ENCODE measurements around the gene ZSCAN9. TPM values are rescaled to one million over a fixed set of nuclear protein-coding genes. Genes with fewer than 3 reads are reported as not detected.
A peak's percentile ranks its signal among the peaks of the same experiment; 100 is the strongest.

ZSCAN9 gene
- total and polyA plus RNA-seq, 2 donors (not counting 3 experiments of a cell fraction or from before 2014, with no cell fraction given) = 11.7 to 18.0 TPM

DNA sequence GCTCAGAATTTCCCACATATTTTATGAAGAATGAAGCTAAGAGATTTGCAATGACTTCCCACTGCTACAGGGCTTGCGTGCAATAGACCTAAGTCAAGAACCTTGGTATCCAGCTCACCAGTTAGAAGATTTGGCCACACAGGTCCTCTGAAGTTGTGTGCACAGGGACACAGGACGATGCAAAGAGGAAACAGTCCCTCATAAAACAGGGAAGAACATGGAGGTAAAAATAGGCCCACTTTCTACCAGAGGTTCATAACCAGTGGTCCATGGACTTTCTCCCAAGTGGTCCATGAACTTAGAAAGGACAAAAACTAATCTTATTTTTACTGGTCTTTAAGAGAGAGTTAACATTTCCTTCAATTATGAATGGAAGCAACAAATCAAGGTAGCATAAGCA, 25.7 kb downstream of the ZSCAN9 start:
- Histone ChIP-seq H4K20me1 (replicated peaks; ENCODE audit: control insufficient read depth, extremely low read depth, insufficient read depth, low read length) (no peaks in the 10 kb centered on the region), H3K27ac (ENCODE audit: insufficient read depth, low read depth, low read length) (no peak overlapping the region), H3K36me3 (ENCODE audit: control insufficient read depth in 2 of 2, extremely low read depth in 1 of 2, insufficient read depth in 2 of 2, low read length in 2 of 2) (peaks cover 0 to 6% of the 10 kb centered on the region in 2 experiments), H3K9me1 (replicated peaks; ENCODE audit: control insufficient read depth, extremely low read depth, insufficient read depth, low read length) (no peaks in the 10 kb centered on the region), H2AFZ (ENCODE audit: low read depth, low read length) (no peak overlapping the region), H3K79me2 (ENCODE audit: control insufficient read depth, insufficient read depth, low read length) (no peaks in the 10 kb centered on the region), H3K4me2 (ENCODE audit: insufficient read depth, low read length) (peak overlapping the region; percentile 88), H3K9ac (replicated peaks; ENCODE audit: extremely low read depth, insufficient read depth, low read length) (peak overlapping the region; percentile 62), H3K27me3 (ENCODE audit: control insufficient read depth in 2 of 2, insufficient read depth in 2 of 2, low read length in 2 of 2) (no peaks in the 10 kb centered on the region), H3K9me3 (replicated peaks; ENCODE audit: control insufficient read depth, insufficient read depth, low read length) (no peaks in the 10 kb centered on the region), H3K4me3 (replicated peaks in 1 of 3; ENCODE audit: insufficient read depth in 1 of 3, low read depth in 1 of 3, low read length in 3 of 3) (peak overlapping the region in 1 of 3 experiments; percentile 85), H3K4me1 (ENCODE audit: control insufficient read depth, extremely low read depth, insufficient read depth, low read length) (peaks cover 12% of the 10 kb centered on the region)
- ChIA-PET POLR2A (no interaction called here), CTCF (interaction anchor here (1.1 to 3.9 kb wide), 4 partner anchors 10 to 132 kb away, joined by 3 to 17 read pairs (median 4); partner anchors contain the start of gene ZSCAN26)
- no peak for FAIRE-seq
- BruUV-seq (replicated peaks) = no TSS peak
- no peak for DNase-seq (ENCODE audit: low read depth, low spot score)
- dilution Hi-C loops (cut with MboI; ENCODE audit: extremely low pct_ligation_motif_present, low sequenced_read_pairs) = no loop called here
- intact Hi-C loops (cut with micrococcal nuclease) = no loop called here
- TF ChIP-seq POLR2A (IDR thresholded peaks at IDR 0.05; ENCODE audit: low read depth, low read length) (no peak), EZH2 (IDR thresholded peaks at IDR 0.05; ENCODE audit: borderline replicate concordance, low read depth, low read length, severe bottlenecking) (no peak), GATA2 (IDR thresholded peaks at IDR 0.05; ENCODE audit: insufficient read depth, insufficient read length, low read depth, low read length) (no peak), POLR2AphosphoS5 (IDR thresholded peaks at IDR 0.05; ENCODE audit: insufficient read depth, low read depth, low read length) (no peak), FOS (IDR thresholded peaks at IDR 0.05; ENCODE audit: borderline replicate concordance, insufficient read depth, low read length) (no peak), MYC (IDR thresholded peaks at IDR 0.05; ENCODE audit: low read depth, low read length) (no peak), JUN (IDR thresholded peaks at IDR 0.05; ENCODE audit: borderline replicate concordance, insufficient read depth, insufficient read length, low read depth) (no peak)
- TF ChIP-seq, protein P1, sequence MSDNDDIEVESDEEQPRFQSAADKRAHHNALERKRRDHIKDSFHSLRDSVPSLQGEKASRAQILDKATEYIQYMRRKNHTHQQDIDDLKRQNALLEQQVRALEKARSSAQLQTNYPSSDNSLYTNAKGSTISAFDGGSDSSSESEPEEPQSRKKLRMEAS (IDR thresholded peaks at IDR 0.05; ENCODE audit: insufficient read depth, insufficient read length) = no peak
- TF ChIP-seq, protein P2, sequence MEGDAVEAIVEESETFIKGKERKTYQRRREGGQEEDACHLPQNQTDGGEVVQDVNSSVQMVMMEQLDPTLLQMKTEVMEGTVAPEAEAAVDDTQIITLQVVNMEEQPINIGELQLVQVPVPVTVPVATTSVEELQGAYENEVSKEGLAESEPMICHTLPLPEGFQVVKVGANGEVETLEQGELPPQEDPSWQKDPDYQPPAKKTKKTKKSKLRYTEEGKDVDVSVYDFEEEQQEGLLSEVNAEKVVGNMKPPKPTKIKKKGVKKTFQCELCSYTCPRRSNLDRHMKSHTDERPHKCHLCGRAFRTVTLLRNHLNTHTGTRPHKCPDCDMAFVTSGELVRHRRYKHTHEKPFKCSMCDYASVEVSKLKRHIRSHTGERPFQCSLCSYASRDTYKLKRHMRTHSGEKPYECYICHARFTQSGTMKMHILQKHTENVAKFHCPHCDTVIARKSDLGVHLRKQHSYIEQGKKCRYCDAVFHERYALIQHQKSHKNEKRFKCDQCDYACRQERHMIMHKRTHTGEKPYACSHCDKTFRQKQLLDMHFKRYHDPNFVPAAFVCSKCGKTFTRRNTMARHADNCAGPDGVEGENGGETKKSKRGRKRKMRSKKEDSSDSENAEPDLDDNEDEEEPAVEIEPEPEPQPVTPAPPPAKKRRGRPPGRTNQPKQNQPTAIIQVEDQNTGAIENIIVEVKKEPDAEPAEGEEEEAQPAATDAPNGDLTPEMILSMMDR (IDR thresholded peaks at IDR 0.05; ENCODE audit: extremely low read depth in 1 of 2, insufficient read depth in 1 of 2, low read depth in 1 of 2, low read length in 2 of 2) = no peak
